ENCODE measurements around the gene SNCAIP. TPM values are rescaled to one million over a fixed set of nuclear protein-coding genes. Genes with fewer than 3 reads are reported as not detected.

Gene SNCAIP
- total RNA-seq, 1 experiment from 2014 or later, result 3.0 TPM

DNA sequence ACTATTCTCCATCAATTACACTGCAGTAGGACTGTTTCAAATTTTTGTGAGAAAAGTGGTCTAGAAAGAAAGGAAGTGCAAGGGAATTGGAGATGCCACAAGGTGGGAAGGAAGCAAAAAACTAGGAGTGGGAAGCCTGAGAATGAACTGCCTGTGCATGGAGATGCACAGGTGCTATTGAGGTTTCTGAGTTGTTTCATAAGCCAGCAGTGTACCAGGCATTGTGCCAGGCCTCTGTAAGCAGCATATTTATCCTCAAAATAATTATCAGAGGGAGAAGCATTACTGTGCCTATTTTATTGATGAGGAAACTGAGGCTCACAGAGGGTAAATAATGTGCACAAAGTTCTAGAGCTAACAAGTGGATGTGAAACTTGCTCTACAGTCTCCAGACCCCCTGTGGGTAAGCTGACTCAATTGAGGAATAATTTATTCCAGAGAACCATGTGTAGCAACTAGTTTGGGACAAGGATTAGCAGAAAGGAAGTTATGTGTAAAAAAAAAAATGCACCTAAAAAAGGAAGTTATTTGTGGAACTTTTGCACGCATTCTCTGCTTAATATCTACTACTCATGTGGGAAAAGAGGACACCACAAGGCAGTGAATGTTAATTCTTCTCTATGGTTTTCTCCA lies 96.7 kb downstream of the SNCAIP start:
- Histone ChIP-seq H3K79me1 (ENCODE audit: insufficient read depth, low read depth, low read length, poor library complexity, severe bottlenecking) (no peaks in the 10 kb centered on the region), H2AFZ (ENCODE audit: low read length) (no peak overlapping the region), H3K4me1 (ENCODE audit: insufficient read depth, low read length) (no peaks in the 10 kb centered on the region), H3K79me2 (ENCODE audit: insufficient read depth, low read length) (no peaks in the 10 kb centered on the region), H4K20me1 (ENCODE audit: control insufficient read depth, insufficient read depth, insufficient read length) (no peaks in the 10 kb centered on the region), H4K5ac (ENCODE audit: insufficient read length, low read depth, low read length) (no peak overlapping the region), H3K23me2 (ENCODE audit: insufficient read length, low read depth, low read length, poor library complexity, severe bottlenecking) (no peaks in the 10 kb centered on the region), H3K56ac (ENCODE audit: insufficient read length, low read depth, low read length) (no peak overlapping the region), H3K9me3 (ENCODE audit: control insufficient read depth, low read depth, low read length) (no peaks in the 10 kb centered on the region), H2BK20ac (ENCODE audit: low read depth, low read length, poor library complexity, severe bottlenecking) (no peak overlapping the region), H3K4ac (ENCODE audit: low read depth, low read length) (no peak overlapping the region), H2BK120ac (ENCODE audit: low read depth, low read length, poor library complexity, severe bottlenecking) (no peak overlapping the region), H3K4me2 (ENCODE audit: insufficient read depth, insufficient read length, low read length) (no peak overlapping the region), H3K27ac (ENCODE audit: insufficient read length, low read depth, low read length) (no peak overlapping the region), H2BK15ac (ENCODE audit: low read depth, low read length) (no peak overlapping the region), H3T11ph (ENCODE audit: low read length) (no peak overlapping the region), H3K9ac (ENCODE audit: extremely low read depth, insufficient read length, low read length) (no peak overlapping the region), H3K23ac (ENCODE audit: insufficient read length, low read depth, low read length) (no peak overlapping the region), H3K14ac (ENCODE audit: insufficient read depth, low read length) (no peak overlapping the region), H4K8ac (replicated peaks; ENCODE audit: insufficient read length, low read depth, low read length) (no peak overlapping the region), H3K18ac (ENCODE audit: insufficient read length, low read depth, low read length) (no peak overlapping the region), H4K91ac (ENCODE audit: insufficient read length, low read depth, low read length) (no peak overlapping the region), H2BK5ac (ENCODE audit: insufficient read length, low read length) (no peak overlapping the region), H2BK12ac (ENCODE audit: insufficient read length, low read depth, low read length) (no peak overlapping the region), H2AK5ac (ENCODE audit: insufficient read length, low read length) (no peak overlapping the region), H3K27me3 (ENCODE audit: insufficient read depth, low read length) (no peaks in the 10 kb centered on the region)
- Mint-ChIP-seq H3K4me1 (peaks cover 6 to 10% of the 10 kb centered on the region in 2 experiments), H3K9me3 (no peaks in the 10 kb centered on the region), H3K4me3 (no peak overlapping the region), H3K36me3 (ENCODE audit: insufficient read depth in 1 of 3, low read depth in 3 of 3) (no peaks in the 10 kb centered on the region), H3K27ac (no peak overlapping the region), H3K27me3 (ENCODE audit: low read depth) (no peaks in the 10 kb centered on the region)
- DNase-seq, result no peak
- no CpG with 5 or more reads among the region's 1 CpG for WGBS (ENCODE audit: extremely low coverage, insufficient read length, low lambda C conversion rate)
- TF ChIP-seq, protein P1, sequence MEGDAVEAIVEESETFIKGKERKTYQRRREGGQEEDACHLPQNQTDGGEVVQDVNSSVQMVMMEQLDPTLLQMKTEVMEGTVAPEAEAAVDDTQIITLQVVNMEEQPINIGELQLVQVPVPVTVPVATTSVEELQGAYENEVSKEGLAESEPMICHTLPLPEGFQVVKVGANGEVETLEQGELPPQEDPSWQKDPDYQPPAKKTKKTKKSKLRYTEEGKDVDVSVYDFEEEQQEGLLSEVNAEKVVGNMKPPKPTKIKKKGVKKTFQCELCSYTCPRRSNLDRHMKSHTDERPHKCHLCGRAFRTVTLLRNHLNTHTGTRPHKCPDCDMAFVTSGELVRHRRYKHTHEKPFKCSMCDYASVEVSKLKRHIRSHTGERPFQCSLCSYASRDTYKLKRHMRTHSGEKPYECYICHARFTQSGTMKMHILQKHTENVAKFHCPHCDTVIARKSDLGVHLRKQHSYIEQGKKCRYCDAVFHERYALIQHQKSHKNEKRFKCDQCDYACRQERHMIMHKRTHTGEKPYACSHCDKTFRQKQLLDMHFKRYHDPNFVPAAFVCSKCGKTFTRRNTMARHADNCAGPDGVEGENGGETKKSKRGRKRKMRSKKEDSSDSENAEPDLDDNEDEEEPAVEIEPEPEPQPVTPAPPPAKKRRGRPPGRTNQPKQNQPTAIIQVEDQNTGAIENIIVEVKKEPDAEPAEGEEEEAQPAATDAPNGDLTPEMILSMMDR (conservative IDR thresholded peaks at IDR 0.05), result no peak
